ENCODE results near the gene PRRT1B. TPM values are rescaled to one million over a fixed set of nuclear protein-coding genes. Genes with fewer than 3 reads are reported as not detected.

Gene PRRT1B
- total RNA-seq, 2 experiments from 2014 or later, result not detected

DNA sequence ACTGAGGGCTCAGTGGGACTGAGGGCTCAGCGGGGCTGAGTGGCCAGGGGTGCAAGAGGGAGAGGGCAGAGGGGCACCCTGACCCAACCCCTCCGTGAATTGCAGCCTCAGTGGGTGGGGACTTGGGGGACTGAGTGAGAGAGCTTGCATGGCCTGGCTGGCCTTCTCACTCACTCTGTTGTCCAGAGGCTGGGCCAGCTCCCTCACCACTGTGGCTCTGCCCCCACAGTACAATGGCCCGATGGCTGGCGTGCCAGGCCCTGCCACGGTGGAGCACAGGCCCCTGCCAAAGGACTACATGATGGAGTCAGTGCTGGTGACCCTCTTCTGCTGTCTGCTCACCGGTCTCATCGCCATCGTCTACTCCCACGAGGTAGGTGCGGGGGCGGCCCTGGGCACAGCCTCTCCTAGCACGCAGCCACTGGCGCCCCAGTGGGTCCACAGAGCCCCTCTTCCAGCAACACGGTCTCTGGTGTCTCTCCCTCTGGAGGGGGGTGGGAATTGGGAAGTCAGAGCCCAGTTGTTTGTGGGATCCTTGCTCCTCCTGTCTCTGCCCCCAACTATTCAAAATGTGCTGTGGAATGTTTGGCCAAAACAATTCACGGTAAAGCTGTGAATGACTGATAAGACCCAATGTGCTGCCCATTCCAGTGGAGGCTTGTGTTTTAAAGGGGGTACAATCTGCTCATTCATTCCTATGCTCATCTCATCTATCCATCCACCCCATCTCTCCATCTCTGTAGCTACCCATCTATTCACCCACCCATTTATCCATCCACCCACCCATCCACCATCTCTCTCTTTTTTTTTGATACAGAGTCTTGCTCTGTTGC lies 10.7 kb downstream of the PRRT1B start:
- Histone ChIP-seq H3K4me1 (ENCODE audit: insufficient read depth, low read length) (no peaks in the 10 kb centered on the region), H3K4me3 (ENCODE audit: low read length) (no peak overlapping the region), H3K27ac (ENCODE audit: low read depth in 1 of 2, low read length in 2 of 2) (no peak overlapping the region), H3K36me3 (ENCODE audit: insufficient read depth, low read length) (no peaks in the 10 kb centered on the region), H3K27me3 (ENCODE audit: control insufficient read depth in 1 of 2, insufficient read depth in 2 of 2, low read length in 2 of 2) (peaks cover 20 to 25% of the 10 kb centered on the region in 2 experiments), H3K9me3 (ENCODE audit: control insufficient read depth in 1 of 2, insufficient read depth in 1 of 2, low read length in 2 of 2) (peaks cover 0 to 14% of the 10 kb centered on the region in 2 experiments)
- Mint-ChIP-seq H3K9me3 (no peaks in the 10 kb centered on the region), H3K36me3 (ENCODE audit: low read depth) (no peaks in the 10 kb centered on the region), H3K27me3 (peaks cover 49% of the 10 kb centered on the region), H3K27ac (no peak overlapping the region), H3K4me1 (ENCODE audit: low read depth) (no peaks in the 10 kb centered on the region), H3K4me3 (no peak overlapping the region)
- DNase-seq, result no peak
- POLR2A ChIA-PET, result interaction anchor here (1.2 kb wide), 1 partner anchor 16 kb away, joined by 3 read pairs; no protein-coding TSS in a partner anchor
- CTCF ChIA-PET, result no interaction called here
- no peak for ATAC-seq (ENCODE audit: poor library complexity)
- intact Hi-C loops (cut with DNase I, micrococcal nuclease), result no loop called here
- TF ChIP-seq, protein P1, sequence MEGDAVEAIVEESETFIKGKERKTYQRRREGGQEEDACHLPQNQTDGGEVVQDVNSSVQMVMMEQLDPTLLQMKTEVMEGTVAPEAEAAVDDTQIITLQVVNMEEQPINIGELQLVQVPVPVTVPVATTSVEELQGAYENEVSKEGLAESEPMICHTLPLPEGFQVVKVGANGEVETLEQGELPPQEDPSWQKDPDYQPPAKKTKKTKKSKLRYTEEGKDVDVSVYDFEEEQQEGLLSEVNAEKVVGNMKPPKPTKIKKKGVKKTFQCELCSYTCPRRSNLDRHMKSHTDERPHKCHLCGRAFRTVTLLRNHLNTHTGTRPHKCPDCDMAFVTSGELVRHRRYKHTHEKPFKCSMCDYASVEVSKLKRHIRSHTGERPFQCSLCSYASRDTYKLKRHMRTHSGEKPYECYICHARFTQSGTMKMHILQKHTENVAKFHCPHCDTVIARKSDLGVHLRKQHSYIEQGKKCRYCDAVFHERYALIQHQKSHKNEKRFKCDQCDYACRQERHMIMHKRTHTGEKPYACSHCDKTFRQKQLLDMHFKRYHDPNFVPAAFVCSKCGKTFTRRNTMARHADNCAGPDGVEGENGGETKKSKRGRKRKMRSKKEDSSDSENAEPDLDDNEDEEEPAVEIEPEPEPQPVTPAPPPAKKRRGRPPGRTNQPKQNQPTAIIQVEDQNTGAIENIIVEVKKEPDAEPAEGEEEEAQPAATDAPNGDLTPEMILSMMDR (IDR thresholded peaks at IDR 0.05), result no peak

DNA sequence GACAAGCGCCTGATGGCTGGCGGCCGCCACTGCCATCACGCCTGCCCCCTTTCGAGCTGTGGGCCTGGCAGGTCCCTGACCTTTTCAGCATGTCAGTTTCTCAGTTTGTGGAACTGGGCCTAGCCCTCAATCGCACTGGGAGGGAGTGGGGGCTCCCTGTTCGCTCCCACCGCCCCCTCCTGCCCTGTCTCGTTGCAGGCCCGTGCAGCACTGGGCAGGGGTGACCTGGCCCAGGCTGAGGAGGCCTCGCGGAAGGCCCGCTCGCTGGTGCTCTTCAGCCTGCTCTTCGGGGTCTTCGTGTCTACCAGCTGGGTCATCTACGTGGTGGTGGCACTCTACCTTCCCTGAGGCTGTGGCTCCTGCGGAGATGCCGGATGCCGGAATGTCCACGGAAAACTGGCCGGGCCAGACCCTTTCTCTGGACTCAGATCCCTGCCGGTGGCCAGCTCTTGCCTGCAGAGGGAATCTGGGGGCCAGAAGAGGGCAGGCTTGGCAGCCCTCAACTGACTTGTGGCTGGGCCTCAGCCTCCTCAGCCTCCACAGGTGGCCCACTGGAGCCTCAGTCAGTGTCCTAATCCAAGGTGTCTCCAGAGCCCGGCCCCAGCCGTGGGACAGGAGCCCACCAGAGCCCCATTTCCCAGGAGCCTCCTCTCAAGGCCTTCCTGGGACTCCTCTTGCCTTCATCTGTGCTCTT lies 12.7 kb downstream of the PRRT1B start:
- no peak overlapping the region for H3K27ac ChIP-seq (ENCODE audit: low read depth in 1 of 2, low read length in 2 of 2)
- TF ChIP-seq, protein P1 (IDR thresholded peaks at IDR 0.05), result no peak
- ChIA-PET POLR2A (no interaction called here), CTCF (no interaction called here)
- ATAC-seq (ENCODE audit: poor library complexity), result no peak
- Mint-ChIP-seq H3K9me3 (no peaks in the 10 kb centered on the region), H3K4me1 (ENCODE audit: low read depth) (no peaks in the 10 kb centered on the region), H3K27ac (no peak overlapping the region), H3K4me3 (no peak overlapping the region), H3K27me3 (peaks cover 32% of the 10 kb centered on the region), H3K36me3 (ENCODE audit: low read depth) (peaks cover 5% of the 10 kb centered on the region)
- no peak overlapping the region for H3K4me3 ChIP-seq (ENCODE audit: low read length)
- peaks cover 20 to 22% of the 10 kb centered on the region in 2 experiments for H3K27me3 ChIP-seq (ENCODE audit: control insufficient read depth in 1 of 2, insufficient read depth in 2 of 2, low read length in 2 of 2)
- no peaks in the 10 kb centered on the region for H3K4me1 ChIP-seq (ENCODE audit: insufficient read depth, low read length)
- H3K9me3 ChIP-seq (ENCODE audit: control insufficient read depth in 1 of 2, insufficient read depth in 1 of 2, low read length in 2 of 2), result peaks cover 0 to 21% of the 10 kb centered on the region in 2 experiments
- H3K36me3 ChIP-seq (ENCODE audit: insufficient read depth, low read length), result no peaks in the 10 kb centered on the region
- intact Hi-C loops (cut with DNase I, micrococcal nuclease), result no loop called here
- no peak for DNase-seq

DNA sequence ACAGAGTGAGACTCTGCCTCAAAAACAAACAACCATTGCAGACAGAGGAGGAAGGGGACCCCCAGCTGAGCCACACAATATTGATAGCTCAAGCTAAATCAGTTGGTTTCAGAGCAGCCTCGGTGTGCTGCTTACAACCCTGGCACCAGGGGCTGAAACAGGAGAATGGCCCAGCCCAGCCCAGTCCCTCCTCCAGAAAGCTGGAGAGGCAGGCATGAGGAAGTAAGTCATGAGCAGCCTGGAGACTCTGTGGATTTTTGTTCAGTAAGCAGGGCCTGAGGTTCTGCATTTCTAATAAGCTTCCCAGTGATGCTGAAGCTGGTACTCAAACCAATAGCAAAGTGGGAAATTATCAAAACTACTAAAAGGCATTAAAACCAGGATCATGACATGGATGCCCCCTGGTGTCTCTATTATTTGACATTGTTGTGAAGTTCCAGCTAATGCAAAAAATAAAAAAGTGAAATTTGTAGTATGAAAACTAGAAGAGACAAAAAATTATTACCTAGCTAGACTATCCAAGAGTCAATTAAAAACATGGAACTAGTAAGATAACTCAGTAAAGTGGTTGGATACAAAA lies 14.2 kb downstream of the PRRT1B start:
- Histone ChIP-seq H3K9me3 (ENCODE audit: control insufficient read depth in 1 of 2, insufficient read depth in 1 of 2, low read length in 2 of 2) (peaks cover 0 to 14% of the 10 kb centered on the region in 2 experiments), H3K27me3 (ENCODE audit: control insufficient read depth in 1 of 2, insufficient read depth in 2 of 2, low read length in 2 of 2) (peaks cover 11% of the 10 kb centered on the region in 2 experiments), H3K4me1 (ENCODE audit: insufficient read depth, low read length) (no peaks in the 10 kb centered on the region), H3K36me3 (ENCODE audit: insufficient read depth, low read length) (no peaks in the 10 kb centered on the region), H3K4me3 (ENCODE audit: low read length) (no peak overlapping the region), H3K27ac (ENCODE audit: low read depth in 1 of 2, low read length in 2 of 2) (no peak overlapping the region)
- DNase-seq, result peak in 2 of 14 experiments; percentile 26 to 29
- H3K4me3 Mint-ChIP-seq, result no peak overlapping the region
- H3K36me3 Mint-ChIP-seq (ENCODE audit: low read depth), result peaks cover 5% of the 10 kb centered on the region
- H3K27ac Mint-ChIP-seq, result no peak overlapping the region
- no peak for ATAC-seq (ENCODE audit: poor library complexity)
- no peaks in the 10 kb centered on the region for H3K4me1 Mint-ChIP-seq (ENCODE audit: low read depth)
- TF ChIP-seq, protein P1 (IDR thresholded peaks at IDR 0.05), result peak; percentile 28
- ChIA-PET POLR2A (interaction anchor here (0.7 to 1.6 kb wide), 3 partner anchors 26 to 127 kb away, joined by 3 to 5 read pairs (median 4); no protein-coding TSS in a partner anchor), CTCF (interaction anchor here (1.1 kb wide), 1 partner anchor 87 kb away, joined by 4 read pairs; no protein-coding TSS in a partner anchor)
- H3K27me3 Mint-ChIP-seq, result peaks cover 21% of the 10 kb centered on the region
- intact Hi-C loops (cut with DNase I, micrococcal nuclease), result loop anchor here in 1 of 2 experiments (1.0 kb wide), 1 partner anchor 209 kb away; no protein-coding TSS in a partner anchor
- no peaks in the 10 kb centered on the region for H3K9me3 Mint-ChIP-seq

Measured in CD4-positive, alpha-beta T cell (primary cell).